Activated T-helper 1 cell treated with anti-CD3 and anti-CD28 coated beads, Interleukin-2, amount 50 U/mL, for 16 hours (primary cell): ENCODE results near the gene TDRD12.
"Not testable (repeated sequence)": the region's sequence is repeated elsewhere in the genome, so short reads cannot be mapped to it uniquely, and the experiment has no call there.

ENCODE experiments used
- DNase-seq, 2 donors: peaks; one replicate each; pipeline ENCODE4 v3.0.0-alpha.2; 2020; ENCODE audit warnings: low read depth in 1 of 2, low spot score in 1 of 2

TDRD12 gene

DNA sequence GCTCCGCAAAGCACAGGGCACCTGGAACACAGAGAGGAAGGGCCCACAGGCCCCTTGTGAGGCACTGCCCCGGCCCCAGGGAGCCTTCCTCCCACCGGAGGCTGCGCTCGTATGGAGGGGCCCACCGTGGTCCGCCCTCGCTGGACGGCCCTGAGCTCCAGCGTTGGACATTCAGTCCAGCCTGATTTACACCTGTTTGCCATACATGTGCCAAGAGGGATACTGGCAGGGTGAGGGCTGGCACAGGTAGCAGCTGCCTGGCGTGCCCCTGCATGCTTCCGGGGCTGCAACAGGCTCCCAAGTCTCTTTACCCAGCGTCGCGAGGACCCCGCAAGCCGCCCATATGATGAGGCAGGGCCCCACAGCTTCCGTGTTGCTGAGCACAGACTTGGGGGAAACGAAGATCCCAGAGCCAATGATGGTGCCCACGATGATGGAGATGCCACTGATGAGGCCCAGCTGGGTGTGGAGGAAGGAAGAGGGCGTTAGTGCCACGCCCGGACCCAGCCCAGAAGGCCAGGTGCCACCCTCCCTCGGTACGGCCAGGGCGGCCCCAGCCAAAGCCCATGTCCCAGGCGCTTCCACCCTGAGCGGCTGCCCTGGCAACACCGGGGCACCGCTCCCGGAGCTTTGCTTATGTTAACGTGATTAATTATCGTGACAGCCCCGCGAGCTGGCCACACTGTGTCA, 144.9 kb downstream of the TDRD12 start:
- no peak for DNase-seq

DNA sequence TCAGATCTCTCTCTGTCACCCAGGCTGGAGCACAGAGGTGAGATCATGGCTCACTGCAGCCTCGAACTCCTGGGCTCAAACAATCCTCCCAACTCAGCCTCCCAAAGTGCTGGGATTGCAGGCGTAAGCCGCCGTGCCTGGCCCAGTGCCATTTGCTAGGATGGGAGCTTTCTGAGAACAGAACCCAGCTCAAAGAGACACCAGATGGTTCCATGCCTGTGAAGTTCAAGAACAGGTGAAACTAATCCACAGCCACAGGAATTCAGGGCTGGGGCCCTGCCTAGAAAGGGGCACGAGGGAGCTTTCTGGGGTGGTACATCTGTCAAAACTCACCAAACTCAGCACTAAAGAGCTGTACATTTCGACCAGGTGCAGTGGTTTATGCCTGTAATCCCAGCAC, 145.8 kb downstream of the TDRD12 start:
- no peak for DNase-seq

DNA sequence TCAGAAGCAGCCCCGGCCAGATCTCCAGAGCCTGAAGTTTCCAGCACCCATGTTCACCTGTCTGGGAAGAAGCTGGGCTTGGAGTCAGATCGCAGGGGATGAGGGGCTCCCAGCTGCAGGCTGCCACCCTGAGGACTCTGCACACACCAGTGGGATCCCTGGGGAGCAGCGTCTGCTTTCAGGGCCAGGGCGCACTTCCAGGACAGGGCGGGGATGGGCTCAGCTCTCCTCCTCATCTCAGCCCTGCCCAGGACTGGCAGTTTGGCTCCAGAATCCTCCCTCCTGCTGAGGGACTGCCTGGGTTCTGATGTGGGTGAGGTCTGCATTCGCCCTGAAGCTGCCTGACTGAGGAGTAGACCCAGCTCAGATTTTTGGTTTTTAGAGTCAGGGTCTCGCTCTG, 146.5 kb downstream of the TDRD12 start:
- no peak for DNase-seq

DNA sequence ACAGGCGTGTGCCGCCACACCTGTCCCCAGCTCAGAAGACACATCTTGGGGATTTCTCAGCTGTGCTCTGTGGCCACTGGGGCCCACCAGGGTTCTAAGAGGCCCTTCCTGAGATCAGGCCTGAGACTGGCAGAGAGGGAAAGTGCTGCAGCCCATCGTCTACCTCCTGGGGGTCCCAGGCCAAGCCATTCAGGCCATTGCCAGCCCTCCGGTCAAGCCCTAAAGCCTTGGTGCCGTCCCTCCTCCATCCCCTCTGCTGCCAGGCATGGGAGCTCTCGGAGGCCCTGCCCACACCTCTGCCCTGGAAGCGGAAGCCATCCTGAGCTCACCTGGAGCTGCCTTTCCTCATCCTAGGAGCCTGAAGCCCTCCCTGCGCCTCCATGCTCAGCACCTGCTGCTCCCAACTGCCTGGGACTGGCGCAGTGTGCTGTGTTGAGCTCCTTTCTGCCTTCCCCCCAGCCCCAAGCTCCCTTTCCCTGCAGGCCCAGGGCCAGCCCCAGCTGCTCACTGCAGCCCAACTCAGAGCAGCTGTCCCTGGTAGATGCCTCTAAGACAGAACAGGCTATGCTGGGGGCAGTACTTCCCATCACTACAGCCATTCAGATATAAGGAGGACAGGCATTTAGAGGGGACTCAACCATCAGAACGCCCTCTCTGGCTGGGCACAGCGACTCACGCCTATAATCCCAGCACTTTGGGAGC, 147.1 kb downstream of the TDRD12 start:
- no peak for DNase-seq

DNA sequence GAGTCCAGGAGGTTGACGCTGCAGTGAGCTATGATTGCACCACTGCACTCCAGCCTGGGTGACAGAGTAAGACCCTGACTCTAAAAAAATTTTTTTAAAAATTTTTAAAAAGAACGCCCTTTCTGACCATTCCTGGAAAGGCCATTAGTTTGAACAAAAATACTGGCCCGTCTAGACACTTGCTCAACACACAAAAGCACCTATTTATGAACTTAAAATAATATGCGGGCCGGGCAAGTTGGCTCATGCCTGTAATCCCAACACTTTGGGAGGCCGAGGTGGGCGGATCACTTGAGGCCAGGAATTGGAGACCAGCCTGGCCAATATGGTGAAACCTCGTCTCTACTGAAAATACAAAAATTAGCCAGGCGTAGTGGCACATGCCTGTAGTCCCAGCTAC, 147.9 kb downstream of the TDRD12 start:
- not testable (repeated sequence) for DNase-seq

DNA sequence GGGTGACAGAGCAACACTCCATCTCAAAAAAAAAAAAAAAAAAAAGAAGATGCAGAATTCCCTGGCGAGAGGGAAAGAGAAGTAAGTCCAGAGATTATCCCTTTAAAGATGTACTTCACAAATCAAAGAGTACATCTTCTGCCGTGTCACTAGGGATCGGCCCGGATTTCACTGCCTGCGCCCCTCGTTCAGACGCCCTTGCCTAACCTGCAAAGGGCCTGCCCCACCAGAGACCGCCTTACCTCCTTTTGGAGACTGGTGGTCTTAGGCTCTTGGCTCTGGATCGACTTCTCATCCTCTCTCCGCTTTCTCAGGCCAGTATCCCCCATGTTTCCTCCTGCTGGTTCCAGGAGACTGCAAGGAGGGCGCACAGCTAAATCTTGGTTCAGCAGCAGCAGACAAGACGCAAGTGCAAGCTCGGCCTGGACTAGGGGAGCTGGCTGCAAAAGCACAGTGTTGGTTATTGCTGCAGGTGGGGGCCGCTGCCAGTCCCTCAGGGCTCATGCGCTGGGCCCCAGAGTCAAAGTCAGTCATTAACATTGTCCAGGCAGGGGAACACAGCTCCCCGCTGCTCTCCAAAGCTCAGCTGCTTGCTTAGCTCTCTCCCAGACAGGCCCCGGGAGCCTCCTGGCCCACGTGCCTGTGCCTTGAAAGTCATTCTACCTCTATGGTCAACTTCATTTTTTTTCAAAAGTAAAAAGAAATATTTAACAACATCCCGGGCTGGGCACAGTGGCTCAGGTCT, 148.8 kb downstream of the TDRD12 start:
- DNase-seq = no peak

DNA sequence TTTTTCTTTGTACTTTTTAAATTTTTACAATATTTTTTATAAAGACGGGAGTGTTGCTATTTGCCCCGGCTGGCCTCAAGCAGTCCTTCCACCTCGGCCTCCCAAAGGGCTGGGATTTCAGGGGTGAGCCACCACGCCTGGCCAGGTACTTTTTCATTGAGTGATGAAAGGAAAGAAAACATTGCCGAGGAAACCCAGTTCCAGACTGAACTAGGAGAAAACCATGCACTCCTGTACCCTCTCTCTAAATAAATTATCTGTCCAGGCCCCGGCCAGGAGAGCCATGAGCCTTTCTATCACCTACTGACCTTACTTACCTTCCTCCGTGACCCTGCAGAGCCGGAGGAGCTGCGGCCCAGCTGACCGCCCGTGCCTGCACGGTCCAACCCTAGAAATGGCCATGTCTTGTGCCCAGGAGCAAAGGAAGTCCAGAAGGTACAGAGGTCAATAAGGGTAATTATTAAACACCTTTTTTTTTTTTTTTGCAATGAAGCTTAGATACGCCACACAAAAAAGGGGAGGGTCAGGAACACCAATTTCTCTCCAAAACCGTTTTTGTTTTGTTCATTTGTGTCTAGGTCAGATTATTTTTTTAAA, 149.9 kb downstream of the TDRD12 start, which contains the start of gene SLC7A9:
Gene SLC7A9, minus strand, starts transcription at position 399 of the 597 bp plus-strand sequence. CDS start 1,233 bp downstream, outside the sequence.
- no peak for DNase-seq

DNA sequence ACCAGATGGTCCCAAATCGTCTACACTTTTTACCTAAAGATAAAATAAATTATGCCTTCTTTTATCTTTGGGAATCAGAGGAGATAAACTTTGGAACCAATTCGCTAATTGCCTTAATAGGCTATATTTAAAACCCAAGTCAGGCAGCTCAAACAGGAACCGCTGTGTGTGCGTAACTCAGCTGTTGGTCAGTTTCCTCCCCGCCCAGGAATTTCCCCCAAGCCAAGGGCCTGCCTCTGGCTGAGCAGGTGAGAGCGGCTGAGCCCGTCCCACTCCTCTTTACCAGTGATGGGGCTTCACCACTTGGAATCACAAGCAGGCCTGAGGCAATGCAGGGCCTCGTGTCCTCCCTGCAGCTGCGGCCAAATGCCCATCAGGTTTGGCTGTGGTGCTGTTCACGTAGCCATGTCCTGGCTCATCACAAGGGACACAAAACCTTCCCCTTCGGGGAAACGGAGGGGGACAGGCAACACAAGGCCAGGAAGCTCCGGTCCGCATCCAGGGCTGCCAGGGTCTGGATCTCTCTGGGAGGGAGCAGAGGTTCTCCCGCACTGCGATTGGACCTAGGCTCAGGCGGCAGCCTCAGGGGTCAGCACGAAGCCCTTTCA, 150.5 kb downstream of the TDRD12 start:
- no peak for DNase-seq

DNA sequence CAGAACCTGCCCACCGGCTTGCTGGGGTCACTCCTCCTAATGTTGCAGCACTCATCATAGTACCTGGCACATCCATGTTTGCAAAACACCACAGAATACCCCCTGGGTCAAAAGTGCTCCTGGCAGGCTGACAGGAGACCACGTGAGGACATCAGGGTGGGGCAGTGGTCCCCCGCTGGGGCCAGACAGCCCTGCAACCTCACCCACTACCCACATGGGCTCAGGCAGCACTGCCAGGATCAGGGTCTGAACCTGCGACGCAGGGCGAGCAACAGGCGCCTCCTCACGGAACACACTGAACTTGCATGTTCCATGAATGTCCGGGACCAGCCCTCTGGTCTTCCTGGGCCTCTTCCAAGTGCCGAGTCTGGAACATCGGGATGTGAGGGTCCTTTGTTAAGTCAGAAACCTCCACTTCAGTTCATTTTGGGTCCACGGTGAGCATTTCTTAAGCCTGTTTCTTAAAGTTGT, 151.4 kb downstream of the TDRD12 start:
- no peak for DNase-seq

DNA sequence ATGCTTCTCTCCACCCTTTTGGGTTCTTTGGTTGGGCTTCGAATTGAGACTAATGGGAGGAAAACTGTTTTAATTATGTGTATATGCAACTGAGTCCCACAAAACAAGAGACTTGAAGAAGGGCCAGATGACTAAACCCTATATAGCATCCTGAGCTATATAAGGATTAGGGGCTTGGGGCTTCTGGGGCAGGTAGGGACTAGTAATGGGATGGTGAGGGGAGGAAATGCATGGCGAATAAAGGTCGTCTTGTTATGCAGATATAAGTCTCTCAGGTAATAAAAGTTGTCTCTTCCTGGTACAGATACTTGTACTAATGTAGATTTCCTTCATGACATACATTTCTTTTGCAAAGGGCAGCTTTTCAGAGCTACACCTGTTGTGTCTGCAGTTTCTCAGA, 152.8 kb downstream of the TDRD12 start:
- DNase-seq = no peak

DNA sequence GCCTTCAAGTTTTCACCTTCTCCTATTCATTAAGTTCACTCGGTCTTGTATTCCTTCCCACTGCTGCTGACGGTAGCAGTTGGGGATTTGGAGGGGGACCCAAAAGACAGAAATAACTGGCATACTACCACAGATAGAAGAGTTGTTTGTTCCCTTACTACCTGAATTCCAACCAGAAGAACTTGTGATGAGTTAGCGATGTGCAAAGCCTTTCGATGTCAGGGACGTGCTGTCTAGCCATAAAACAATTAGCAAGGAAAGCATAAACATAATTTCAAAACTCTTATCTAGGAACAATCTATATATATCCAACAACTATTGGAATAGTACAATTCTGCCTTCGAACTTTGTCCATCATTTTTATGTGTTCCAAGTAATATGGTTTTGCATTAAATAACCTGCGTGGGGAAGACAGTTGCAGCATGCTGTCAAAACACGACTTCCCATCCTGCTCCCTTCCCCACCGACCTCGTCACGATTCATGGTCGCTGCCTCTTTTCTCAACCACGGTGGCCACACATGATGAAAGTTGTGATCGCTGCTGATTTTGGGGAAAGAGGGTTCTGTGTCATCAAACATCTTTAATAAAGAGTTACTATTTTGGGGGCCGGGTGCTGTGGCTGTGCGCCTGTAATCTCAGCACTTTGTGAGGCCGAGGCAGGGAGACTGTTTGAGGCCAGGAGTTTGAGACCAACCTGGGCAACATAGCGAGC, 153.8 kb downstream of the TDRD12 start:
- no peak for DNase-seq

DNA sequence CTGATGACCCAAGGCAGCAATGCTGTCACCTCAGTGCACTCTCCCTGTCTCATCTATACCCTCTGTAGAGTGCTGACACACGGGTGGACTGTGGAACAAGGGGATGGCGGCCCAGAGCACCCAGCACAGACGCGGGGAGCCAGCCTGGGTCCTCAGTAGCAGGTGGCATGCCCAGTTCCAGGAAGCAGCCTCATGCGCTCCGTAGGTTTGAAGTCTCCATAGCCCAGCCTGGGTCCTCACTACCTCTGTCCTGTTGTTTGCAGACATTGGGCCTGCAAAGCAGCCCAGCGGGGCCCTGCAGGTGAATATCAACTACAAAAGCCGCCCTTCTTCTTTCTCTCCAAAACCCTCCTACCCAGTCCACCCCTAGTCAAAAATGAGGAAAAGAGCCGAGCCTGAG, 155.0 kb downstream of the TDRD12 start:
- no peak for DNase-seq

DNA sequence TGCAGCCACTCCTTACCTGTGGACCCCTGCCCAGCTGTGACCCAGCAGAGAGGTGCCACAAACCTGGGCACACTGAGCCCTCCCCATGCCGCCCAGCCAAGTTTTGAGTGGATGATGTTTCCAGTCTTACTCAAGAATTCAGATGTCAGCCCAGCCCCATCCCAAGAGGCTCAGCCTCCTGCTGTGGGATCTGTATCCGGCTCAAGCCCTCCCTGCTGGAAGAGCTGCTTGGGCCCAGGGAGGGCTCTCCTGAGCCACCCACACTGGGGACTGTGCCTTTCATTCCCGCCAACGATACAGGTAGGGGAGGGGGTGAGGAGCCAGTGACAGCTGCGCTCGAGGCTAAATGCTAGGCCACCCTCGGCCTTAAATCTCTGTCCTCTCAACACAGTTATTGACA, 155.9 kb downstream of the TDRD12 start:
- DNase-seq = no peak

DNA sequence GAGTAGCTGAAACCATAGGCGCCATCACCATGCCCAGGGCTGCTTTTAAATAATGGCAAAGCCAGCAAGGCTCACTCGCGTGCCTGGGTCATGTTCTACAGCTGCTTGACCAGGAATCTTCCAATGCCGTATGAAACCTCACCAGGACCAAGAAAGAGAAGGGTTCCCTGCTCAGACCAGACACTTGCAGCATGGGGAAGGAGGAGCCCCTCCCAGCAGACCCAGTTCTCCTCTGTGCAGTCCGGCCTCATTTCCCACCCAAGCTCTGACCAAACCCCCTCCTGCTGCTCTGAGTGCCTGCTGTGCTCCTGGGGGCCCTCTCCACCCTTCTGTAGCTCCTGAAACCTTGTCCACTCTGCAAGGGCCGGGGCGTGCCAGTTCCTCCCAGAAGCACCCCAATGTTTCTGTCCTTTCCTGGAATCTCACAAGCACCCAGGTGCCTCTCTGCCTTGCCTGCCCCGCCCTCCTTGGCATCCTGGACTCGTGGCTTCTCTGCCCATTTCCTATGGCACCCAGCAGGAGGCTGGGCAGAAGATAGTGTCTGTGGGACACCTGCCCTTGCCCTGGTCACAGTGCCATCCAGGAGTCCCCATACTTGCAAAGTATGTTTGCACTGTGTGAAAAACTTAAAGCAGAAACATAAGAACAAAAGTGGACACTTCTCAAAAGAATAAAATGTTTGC, 156.8 kb downstream of the TDRD12 start:
- DNase-seq = no peak

DNA sequence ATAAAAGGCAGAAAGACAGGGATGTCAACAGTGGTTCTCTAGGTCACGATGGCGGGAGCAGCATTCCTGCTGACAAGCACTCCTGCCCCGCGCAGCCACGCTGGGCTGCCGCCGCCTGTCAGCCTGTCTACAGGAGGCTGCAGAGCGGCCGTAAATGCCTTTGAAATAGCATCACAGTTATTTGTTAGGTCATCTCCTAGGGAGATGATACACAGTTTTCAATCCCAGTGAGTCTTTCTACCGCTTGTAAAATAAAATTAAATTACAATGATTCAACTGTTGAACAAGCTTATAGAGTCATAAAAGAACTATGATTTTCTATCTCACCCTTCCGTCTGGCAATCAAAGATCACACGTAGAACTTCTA, 157.3 kb downstream of the TDRD12 start:
- no peak for DNase-seq
